ENCODE data around the gene AKT2.

- TF ChIP-seq CTCF (conservative IDR thresholded peaks at IDR 0.05; ENCODE audit: low read length): no peak
- TF ChIP-seq EZH2phosphoT487 (IDR thresholded peaks at IDR 0.05; ENCODE audit: borderline replicate concordance): no peak
Observed at GRCh38 chr19:40322951-40323615, 37.9 kb upstream of the AKT2 start.

Measured in Loucy (cell line).